ENCODE measurements around the gene TM7SF2.
A peak's percentile ranks its signal among the peaks of the same experiment; 100 is the strongest.

TM7SF2 gene

DNA sequence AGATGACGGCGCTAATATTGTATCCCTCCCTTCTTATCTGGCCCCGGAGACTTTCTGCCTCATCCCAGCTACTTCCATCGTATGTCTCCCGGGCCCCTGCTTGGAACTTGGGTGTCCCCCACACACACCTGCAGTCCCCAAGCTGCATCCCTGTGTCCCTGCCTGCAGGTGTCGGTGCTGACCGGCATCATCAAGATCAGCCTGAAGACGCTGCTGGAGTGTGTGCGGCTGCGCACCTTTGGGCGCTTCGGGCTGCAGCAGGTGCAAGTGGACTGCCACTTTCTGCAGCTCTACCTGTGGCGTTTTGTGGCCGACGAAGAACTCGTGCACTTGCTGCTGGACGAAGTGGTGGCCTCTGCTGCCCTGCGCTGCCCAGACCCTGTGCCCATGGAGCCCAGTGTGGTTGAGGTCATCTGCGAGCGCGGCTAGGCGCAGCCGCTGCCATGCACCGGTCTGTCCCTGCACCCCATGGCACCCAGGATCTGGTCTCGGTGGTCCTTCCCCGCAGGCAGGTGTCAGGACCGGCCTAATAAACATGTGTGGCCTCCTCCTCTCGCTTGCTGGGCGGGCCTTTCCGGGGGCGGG lies 421 bp upstream of the TM7SF2 start:
- H3K9me2 ChIP-seq (replicated peaks; ENCODE audit: insufficient read depth, low read length), result no peaks in the 10 kb centered on the region
- H3K27ac ChIP-seq (ENCODE audit: low read length), result no peak overlapping the region
- peaks cover 18% of the 10 kb centered on the region for H3K79me2 ChIP-seq (ENCODE audit: low read length)
- no peak for DNase-seq
- no peaks in the 10 kb centered on the region for H3K36me3 ChIP-seq (replicated peaks; ENCODE audit: insufficient read depth, low read length)
- no peak overlapping the region for H3K9ac ChIP-seq (ENCODE audit: low read length)
- peak overlapping the region; percentile 85 for H3K4me2 ChIP-seq (ENCODE audit: low read depth, low read length)
- peaks cover 23% of the 10 kb centered on the region for H3K4me1 ChIP-seq (ENCODE audit: low read length)
- H3F3A ChIP-seq (ENCODE audit: insufficient read depth, low read length), result peaks cover 13% of the 10 kb centered on the region
- H3K9me3 ChIP-seq (replicated peaks; ENCODE audit: insufficient read depth, low read length), result no peaks in the 10 kb centered on the region
- TF ChIP-seq EZH2phosphoT487 (IDR thresholded peaks at IDR 0.05; ENCODE audit: low read length) (no peak), CTCF (IDR thresholded peaks at IDR 0.05; ENCODE audit: low read length) (no peak), EZH2 (optimal IDR thresholded peaks at IDR 0.05; ENCODE audit: low read depth, low read length) (no peak)
- H3K27me3 ChIP-seq (replicated peaks; ENCODE audit: insufficient read depth, low read length), result no peaks in the 10 kb centered on the region
- no peaks in the 10 kb centered on the region for H4K20me1 ChIP-seq (ENCODE audit: insufficient read depth, low read length)
- peak overlapping the region; percentile 3; the same call in 1 of the 2 replicates for H3K4me3 ChIP-seq (ENCODE audit: low read length)
- H2AFZ ChIP-seq (ENCODE audit: low read length), result no peak overlapping the region

GRCh38 chr11:65112546-65113360 lies 1.1 kb downstream of the TM7SF2 start:
- peak overlapping the region; percentile 27; the same call in 1 of the 2 replicates for H3K27ac ChIP-seq (ENCODE audit: low read length)
- H4K20me1 ChIP-seq (ENCODE audit: insufficient read depth, low read length), result no peaks in the 10 kb centered on the region
- TF ChIP-seq EZH2 (optimal IDR thresholded peaks at IDR 0.05; ENCODE audit: low read depth, low read length), result no peak
- TF ChIP-seq EZH2phosphoT487 (IDR thresholded peaks at IDR 0.05; ENCODE audit: low read length), result no peak
- peak; percentile 92 for TF ChIP-seq CTCF (IDR thresholded peaks at IDR 0.05; ENCODE audit: low read length)
- H3K4me2 ChIP-seq (ENCODE audit: low read depth, low read length), result peak overlapping the region; percentile 85
- H3K27me3 ChIP-seq (replicated peaks; ENCODE audit: insufficient read depth, low read length), result no peaks in the 10 kb centered on the region
- H3K9me3 ChIP-seq (replicated peaks; ENCODE audit: insufficient read depth, low read length), result no peaks in the 10 kb centered on the region
- DNase-seq, result peak; percentile 59
- peaks cover 23% of the 10 kb centered on the region for H3F3A ChIP-seq (ENCODE audit: insufficient read depth, low read length)
- H3K79me2 ChIP-seq (ENCODE audit: low read length), result peaks cover 22% of the 10 kb centered on the region
- H3K9ac ChIP-seq (ENCODE audit: low read length), result peak overlapping the region; percentile 57; the same call in 1 of the 2 replicates
- no peaks in the 10 kb centered on the region for H3K36me3 ChIP-seq (replicated peaks; ENCODE audit: insufficient read depth, low read length)
- peak overlapping the region; percentile 54 for H2AFZ ChIP-seq (ENCODE audit: low read length)
- H3K9me2 ChIP-seq (replicated peaks; ENCODE audit: insufficient read depth, low read length), result no peaks in the 10 kb centered on the region
- H3K4me1 ChIP-seq (ENCODE audit: low read length), result peaks cover 27% of the 10 kb centered on the region
- H3K4me3 ChIP-seq (ENCODE audit: low read length), result peak overlapping the region; percentile 57

DNA sequence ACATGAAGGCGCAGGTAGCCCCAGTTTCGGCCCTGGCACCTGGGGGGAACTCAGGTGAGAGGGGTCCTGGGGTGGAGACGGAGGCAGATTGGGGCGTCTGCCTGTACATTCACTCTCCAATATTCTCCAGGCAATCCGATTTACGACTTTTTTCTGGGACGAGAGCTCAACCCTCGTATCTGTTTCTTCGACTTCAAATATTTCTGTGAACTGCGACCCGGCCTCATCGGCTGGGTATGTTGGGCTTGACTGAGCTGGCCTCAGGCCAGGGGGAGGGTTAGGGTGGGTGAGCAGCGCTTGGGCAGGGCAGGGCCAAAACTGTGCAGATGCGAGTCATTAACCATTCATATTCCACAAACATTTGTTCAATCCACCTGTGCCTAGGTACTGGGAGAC lies 1.7 kb downstream of the TM7SF2 start:
- peak overlapping the region; percentile 85; the same call in 1 of the 2 replicates for H3K4me2 ChIP-seq (ENCODE audit: low read depth, low read length)
- no peaks in the 10 kb centered on the region for H4K20me1 ChIP-seq (ENCODE audit: insufficient read depth, low read length)
- no peaks in the 10 kb centered on the region for H3K27me3 ChIP-seq (replicated peaks; ENCODE audit: insufficient read depth, low read length)
- H3F3A ChIP-seq (ENCODE audit: insufficient read depth, low read length), result peaks cover 29% of the 10 kb centered on the region
- peak overlapping the region; percentile 57 for H3K4me3 ChIP-seq (ENCODE audit: low read length)
- no peaks in the 10 kb centered on the region; the same call in 1 of the 2 replicates for H3K36me3 ChIP-seq (replicated peaks; ENCODE audit: insufficient read depth, low read length)
- no peak for TF ChIP-seq EZH2phosphoT487 (IDR thresholded peaks at IDR 0.05; ENCODE audit: low read length)
- TF ChIP-seq CTCF (IDR thresholded peaks at IDR 0.05; ENCODE audit: low read length), result no peak
- TF ChIP-seq EZH2 (optimal IDR thresholded peaks at IDR 0.05; ENCODE audit: low read depth, low read length), result no peak
- H2AFZ ChIP-seq (ENCODE audit: low read length), result 0 out of 2 replicates have a peak overlapping the region, but pooled peaks have one; percentile 54
- no peak overlapping the region for H3K27ac ChIP-seq (ENCODE audit: low read length)
- peaks cover 22% of the 10 kb centered on the region for H3K79me2 ChIP-seq (ENCODE audit: low read length)
- H3K9me3 ChIP-seq (replicated peaks; ENCODE audit: insufficient read depth, low read length), result no peaks in the 10 kb centered on the region
- peak overlapping the region; percentile 57; the same call in 1 of the 2 replicates for H3K9ac ChIP-seq (ENCODE audit: low read length)
- DNase-seq, result no peak
- H3K4me1 ChIP-seq (ENCODE audit: low read length), result peaks cover 27% of the 10 kb centered on the region
- no peaks in the 10 kb centered on the region for H3K9me2 ChIP-seq (replicated peaks; ENCODE audit: insufficient read depth, low read length)

Data from MM.1S (cell line).